Kidney tubule cell (primary cell): ENCODE measurements around the gene TOMM40L.
"Not testable (repeated sequence)": the region's sequence is repeated elsewhere in the genome, so short reads cannot be mapped to it uniquely, and the experiment has no call there.

Experiments used
- DNase-seq: peaks from one replicate; pipeline ENCODE4 v3.0.0-alpha.2; 2018; ENCODE audit warnings: low spot score

TOMM40L gene

GRCh38 chr1:161257109-161257508 is 31.2 kb downstream of the TOMM40L start:
- DNase-seq = not testable (repeated sequence)

- DNase-seq = peak; percentile 53
Observed at GRCh38 chr1:161258439-161259344, 32.8 kb downstream of the TOMM40L start, which contains the start of gene PCP4L1. Gene PCP4L1, plus strand, starts transcription at chr1:161258745. Its CDS starts 230 bp downstream, at chr1:161258975.

- no peak for DNase-seq
Observed at GRCh38 chr1:161259345-161259702, 33.5 kb downstream of the TOMM40L start.

- DNase-seq = no peak
Observed at GRCh38 chr1:161259765-161260164, 33.9 kb downstream of the TOMM40L start.

- DNase-seq = no peak
Observed at GRCh38 chr1:161260376-161261260, 34.8 kb downstream of the TOMM40L start.

GRCh38 chr1:161261261-161262235 is 35.7 kb downstream of the TOMM40L start:
- DNase-seq = peak; percentile 61

- peak; percentile 61 for DNase-seq
Observed at GRCh38 chr1:161265305-161265704, 39.4 kb downstream of the TOMM40L start.

GRCh38 chr1:161266202-161266601 is 40.3 kb downstream of the TOMM40L start:
- peak; percentile 65 for DNase-seq

- DNase-seq = no peak
Observed at GRCh38 chr1:161266836-161267235, 41.0 kb downstream of the TOMM40L start.

GRCh38 chr1:161267321-161267720 is 41.5 kb downstream of the TOMM40L start:
- no peak for DNase-seq

- DNase-seq = no peak
Observed at GRCh38 chr1:161273402-161273801, 47.5 kb downstream of the TOMM40L start.

- DNase-seq = no peak
Observed at GRCh38 chr1:161274874-161275273, 49.0 kb downstream of the TOMM40L start.
